GM21447 (cell line): Measurements from ENCODE around the gene CERS6.
"Not testable (repeated sequence)": the region's sequence is repeated elsewhere in the genome, so short reads cannot be mapped to it uniquely, and the experiment has no call there.

Experiments used
- ATAC-seq: cut with Tn5 transposase; IDR thresholded peaks from one replicate; pipeline ENCODE4 v1.9.1; 2021; ENCODE audit not compliant: unreplicated experiment

The CERS6 gene

DNA sequence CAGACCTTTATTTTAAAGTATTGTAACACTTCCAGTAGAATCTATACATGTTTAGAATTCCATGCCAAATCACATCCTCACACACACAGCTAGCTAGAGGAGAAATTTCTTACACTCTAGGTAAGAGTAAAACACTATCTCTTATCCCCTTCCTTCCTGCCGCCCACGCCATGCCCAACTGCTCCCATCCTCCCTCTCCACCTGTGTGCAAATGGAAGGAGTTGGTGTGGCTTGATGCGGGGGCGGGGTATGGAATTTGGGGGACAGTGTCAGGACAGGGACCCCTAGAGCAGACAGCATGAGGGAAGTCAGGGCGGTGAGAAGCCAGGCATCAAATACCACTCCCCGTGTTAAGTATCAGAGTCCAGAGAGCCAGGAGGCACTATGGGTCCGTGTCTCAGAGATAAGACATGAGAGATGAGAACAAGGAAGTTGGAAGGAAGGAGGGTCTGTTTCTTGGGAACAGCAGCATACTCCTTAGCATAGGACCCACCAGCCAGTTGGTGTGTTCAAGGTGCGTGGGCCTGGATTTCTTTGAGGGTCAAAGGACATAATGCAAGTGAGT, 297.8 kb downstream of the CERS6 start:
- ATAC-seq: no peak

DNA sequence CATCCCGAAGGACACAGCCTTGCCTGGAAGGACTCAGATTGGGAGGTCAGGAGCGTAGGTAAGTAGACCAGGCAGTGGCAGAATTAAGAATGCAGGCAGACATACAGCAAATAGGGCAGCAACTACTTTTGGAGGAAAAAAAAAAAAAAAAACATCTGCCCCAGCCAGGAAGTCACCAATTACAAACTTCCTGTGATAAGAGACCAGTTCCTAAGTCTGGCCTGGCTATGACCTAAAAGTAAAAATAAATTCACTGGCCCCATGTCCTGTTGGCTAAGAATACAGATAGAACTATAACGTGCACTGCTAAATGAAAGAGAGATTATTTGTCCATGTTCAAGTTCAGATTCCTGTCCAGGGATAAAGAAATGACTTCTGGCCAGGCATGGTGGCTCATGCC, 301.2 kb downstream of the CERS6 start:
- no peak for ATAC-seq

DNA sequence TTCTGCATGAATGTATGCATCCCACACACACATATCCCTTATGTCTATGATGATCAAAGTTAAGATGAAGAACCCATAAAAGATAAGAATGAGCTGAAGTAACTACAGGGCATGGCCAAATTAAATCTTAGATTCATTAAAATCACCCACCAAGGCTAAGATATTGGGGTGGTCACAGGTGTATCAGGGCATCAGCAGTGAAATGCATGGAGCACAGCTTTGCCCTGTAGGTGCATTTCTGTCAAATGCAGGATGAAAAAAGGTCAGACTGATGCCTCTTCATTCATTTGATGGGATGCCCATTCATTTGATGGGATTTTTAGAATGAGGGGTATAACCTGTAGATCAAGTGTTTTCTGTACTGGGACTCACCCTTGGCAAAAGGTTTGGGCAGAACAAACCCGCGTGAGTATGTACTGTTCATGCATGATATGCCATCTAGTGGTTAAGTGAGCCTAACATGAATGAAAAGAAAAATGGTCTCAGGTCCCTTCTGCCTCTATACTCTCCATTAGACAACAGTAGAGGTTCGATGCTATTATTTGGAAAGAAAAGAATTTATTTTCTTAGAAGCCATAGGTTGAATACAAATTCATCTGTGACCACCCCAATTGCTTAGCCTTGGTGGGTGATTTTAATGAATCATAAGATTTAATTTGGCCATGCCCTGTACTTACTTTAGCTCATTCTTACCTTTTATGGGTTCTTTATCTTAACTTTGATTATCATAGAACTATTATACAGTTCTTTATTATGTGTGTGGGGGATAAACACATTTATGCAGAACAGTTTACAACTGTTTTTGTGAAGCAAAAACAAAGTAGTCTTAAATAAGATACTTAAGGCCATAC, 303.1 kb downstream of the CERS6 start:
- peak; percentile 80 for ATAC-seq

DNA sequence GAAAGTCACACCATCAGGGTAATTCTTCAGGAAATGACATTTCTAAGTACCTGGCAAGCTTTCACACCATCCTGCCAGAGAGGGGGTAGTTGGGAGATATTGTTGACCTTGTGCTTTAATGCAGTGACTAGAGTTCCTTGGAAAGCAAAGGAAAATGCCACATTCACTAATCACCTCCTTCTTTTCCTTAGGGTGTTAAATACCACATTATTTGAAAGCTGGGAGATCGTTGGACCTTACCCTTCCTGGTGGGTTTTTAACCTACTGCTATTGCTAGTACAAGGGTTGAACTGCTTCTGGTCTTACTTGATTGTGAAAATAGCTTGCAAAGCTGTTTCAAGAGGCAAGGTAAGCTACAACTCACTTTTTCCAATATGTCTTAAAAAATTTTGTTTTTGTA, 309.3 kb downstream of the CERS6 start:
- ATAC-seq: no peak

DNA sequence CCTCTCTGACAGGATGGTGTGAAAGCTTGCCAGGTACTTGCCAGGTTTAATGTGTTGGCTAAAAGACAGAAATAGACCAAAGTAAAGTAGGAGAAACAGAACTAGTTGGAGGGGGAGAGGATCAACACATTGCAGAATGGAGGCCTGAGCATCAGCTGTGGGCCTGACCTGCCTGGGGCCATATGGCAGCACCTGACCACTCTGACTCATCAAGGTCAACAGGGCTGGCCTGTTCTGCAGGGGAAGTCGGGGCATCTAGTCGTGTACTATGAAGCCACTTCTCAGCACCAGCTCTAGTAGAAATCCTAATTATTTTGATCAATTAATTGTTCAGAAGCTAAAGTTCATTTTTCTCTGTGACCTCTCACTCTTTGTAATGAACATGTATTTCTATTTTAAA, 310.5 kb downstream of the CERS6 start:
- no peak for ATAC-seq

DNA sequence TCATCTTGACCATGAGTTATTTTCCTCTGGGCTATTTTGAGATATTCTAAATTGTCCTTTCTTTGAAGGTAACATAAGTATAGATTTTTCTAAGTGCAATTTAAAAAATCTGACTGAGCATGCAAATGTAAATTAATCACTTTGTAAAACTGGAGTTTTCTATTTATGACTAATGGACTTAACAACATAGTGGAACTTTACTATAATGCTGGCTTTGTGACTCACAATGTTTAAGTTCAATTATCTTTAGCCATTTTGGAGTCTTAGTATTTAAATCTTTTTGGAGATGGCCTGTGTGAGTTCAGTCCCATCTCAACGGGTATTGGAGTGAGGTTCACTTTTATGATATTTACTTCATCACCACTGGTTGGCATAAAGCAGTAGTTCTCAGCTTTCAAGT, 311.2 kb downstream of the CERS6 start:
- no peak for ATAC-seq

DNA sequence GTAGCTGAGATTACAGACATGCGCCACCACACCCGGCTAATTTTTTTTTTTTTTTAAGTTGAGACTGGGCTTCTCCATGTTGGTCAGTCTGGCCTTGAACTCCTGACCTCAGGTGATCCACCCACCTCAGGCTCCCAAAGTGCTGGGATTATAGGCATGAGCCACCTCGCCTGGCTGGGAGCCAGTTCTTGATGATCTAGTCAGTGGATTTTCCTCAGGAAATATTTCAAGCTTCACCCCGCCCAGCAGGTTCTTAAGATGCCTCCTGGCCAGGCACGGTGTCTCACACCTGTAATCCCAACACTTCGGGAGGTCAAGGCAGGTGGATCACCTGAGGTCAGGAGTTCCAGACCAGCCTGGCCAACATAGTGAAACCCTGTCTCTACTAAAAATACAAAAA, 312.3 kb downstream of the CERS6 start:
- not testable (repeated sequence) for ATAC-seq

DNA sequence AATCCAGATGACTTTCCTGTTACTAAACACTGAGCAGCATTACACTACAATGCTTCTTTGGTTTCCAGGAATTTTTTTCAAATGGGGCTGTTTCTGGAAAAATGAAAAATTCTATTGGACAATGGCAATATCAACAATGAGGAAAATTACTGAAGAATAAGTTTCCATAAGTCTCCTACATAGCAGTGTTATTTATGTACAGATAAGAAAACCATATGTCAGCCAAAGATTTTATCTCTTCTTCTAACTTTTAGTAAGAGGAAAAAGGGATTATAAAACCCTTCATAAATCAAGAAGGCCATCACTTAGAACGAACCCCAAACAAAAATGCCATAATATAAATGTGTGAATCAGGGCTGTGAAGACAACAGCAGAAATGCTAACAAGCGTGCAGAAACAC, 314.7 kb downstream of the CERS6 start:
- ATAC-seq: no peak

DNA sequence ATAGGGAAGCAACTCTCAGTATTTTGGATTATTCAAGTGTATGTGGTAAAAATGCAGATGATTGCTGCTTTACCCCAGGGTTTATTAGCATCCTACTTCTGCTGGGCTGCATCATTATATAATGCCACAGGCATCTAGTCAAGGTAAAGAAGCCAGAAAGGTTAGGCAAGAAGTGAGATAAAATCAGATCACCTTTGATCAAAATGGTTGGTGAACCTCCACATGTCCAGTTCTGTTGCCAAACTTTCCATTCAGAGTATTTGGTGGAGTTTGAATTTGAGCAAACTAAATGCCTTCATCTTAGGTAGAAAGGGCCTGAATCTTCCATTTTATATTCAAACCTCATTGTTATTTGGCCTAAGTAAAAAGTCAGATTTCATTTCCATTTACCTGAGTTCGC, 316.6 kb downstream of the CERS6 start:
- no peak for ATAC-seq

DNA sequence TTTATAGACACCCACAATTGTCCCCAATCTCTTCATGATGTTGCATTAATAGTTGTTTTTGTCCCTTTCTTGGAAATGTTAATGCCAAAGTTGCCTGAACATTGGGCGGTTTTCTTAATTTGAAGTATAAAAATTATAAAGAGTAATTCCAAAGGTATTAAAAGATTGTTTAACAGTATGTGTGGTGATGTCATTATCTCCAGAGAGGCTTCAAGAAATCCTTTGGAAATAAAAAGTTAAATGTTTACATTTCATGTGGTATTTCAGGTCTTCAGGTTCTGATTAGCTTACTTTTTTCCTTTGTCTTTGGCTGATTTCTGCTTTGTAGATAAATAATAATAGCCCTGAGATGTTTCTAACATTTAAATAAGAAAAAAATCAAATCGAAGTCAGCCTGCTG, 317.1 kb downstream of the CERS6 start:
- ATAC-seq: no peak

DNA sequence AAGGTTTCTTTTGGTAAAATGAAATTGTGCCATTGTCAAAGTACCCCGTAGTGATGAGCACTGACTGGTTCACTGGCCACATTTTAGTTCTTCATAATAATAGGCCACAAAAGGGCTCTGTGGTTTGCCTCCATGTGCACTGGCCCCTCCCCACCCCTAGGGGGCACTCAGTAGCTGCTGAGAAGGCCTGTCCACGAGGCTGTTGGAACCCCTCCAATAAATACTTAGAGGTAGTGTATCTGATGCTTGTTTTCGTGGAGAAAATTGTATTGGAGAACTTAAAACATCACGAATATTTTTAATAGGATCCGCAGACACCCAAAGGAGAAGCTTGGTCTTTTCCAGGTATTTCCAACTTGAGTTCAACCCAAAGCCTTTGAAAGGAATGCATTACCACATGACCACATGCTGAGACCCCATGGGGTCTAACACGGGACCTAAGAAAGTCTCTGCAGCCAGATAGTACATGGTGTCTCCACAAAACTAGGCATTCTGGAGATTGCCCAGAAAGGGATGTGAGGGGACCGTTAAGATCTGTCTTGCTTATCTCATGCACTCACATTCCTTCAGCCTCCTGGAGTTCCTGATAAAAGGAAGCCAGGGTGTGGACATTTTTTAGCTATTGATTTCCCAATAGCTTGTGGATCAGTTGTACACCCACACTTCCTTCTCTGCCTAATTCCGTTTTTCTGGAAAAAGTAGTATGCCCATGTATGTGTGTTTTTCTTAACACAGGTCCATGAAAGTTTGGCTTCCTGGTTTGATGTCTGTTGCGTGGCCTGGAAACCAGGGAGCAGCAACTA, 317.8 kb downstream of the CERS6 start:
- peak; percentile 59 for ATAC-seq

DNA sequence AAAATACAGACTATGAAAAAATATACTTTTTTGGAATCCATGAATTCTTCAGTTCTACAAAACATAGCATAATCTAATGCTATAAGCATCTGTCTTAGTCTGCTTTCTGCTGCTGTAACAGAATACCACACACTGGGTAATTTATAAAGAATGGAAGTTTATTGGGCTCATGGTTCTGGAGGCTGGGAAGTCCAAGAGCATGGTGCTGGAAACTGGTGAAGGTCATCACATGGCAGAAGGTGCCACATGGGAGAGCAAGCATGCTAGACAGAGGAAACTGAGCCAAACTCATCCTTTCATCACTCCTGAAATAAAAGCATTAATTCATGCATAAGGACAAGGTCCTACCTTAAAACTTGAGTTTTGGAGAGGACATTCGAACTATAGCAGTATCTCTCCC, 319.8 kb downstream of the CERS6 start:
- no peak for ATAC-seq

DNA sequence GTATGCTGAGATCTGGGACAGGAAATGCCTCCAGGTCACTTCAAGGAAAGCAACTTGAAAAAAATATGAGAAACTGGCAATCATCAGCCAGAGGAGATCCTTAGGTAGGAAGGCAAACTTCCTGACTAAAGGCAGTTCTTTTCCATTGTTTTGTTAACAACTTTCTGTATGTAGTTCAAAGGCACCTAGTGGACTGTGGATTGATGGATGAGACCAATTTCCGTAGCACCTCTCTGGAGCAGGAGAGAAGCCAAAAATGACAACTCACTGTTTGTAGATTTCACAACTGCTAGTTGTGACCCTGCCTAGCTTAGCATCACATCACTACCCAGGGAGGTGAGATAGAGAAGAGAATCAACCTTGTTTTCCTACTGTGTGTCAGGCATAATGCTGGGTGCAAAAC, 324.6 kb downstream of the CERS6 start:
- ATAC-seq: no peak

DNA sequence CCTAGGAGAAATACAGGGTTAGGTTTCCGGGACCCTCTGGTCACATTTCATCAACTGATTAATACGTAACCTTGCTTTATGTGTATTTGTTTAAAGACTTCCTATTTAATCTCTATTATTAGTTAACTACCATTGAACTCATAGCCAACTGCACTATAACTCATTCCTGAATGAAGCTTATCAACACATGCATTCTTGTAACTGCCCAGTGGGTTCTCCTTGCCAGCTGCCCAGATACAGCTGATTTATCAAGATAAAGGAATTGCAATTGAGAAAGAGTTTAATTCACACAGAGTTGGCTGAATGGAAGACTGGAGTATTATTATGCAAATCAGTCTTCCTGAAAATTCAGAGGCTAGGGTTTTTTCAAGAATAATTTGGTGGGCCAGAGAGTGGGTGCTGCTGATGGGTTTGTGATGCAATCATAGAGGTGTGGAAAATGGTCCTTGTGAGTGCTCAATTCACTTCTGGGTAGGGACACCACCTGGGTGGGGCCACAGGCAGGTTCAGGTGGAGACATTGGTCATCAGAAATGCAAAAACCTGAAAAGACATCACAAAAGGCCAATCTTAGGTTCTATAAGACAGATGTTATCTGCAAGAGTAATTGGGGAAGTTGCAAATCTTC, 325.2 kb downstream of the CERS6 start:
- no peak for ATAC-seq

DNA sequence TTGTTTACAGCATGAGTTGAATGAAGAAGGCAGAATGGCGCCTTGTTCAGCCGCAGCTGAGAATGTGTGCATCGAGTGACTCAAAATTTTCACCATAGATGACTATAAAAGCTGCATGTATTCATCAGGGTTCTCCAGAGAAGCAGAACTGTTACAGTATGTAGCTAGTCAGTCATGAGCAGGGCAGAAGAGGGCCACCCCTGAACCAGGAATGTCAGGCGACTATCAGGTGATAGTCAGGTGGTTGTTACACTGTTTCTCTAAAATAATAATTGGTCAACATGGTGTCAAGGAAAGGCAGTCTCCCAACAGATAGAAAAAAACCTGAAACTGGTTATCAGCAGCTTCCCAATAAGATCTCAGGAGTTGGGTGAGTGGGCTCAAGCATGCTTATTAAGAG, 326.2 kb downstream of the CERS6 start:
- no peak for ATAC-seq

DNA sequence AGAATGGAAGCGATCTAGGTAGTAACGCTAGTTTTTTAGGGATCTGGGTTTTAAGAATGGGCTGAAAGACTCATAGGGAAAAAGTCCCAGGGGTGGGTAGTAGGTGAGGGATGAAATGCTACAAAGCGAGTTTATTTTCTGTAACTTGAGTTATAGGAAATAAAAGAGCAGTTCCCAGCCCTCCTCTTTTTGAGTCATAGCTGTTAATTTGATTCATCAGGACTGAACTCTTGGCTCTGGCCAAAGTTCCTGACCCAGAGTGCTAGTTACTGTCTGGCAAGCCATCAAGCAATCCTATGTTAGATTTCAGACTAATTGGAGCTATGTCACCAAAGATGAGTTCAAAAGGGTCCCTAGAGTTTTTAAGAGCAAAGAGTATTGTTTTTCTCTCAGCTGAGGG, 328.9 kb downstream of the CERS6 start:
- ATAC-seq: no peak

DNA sequence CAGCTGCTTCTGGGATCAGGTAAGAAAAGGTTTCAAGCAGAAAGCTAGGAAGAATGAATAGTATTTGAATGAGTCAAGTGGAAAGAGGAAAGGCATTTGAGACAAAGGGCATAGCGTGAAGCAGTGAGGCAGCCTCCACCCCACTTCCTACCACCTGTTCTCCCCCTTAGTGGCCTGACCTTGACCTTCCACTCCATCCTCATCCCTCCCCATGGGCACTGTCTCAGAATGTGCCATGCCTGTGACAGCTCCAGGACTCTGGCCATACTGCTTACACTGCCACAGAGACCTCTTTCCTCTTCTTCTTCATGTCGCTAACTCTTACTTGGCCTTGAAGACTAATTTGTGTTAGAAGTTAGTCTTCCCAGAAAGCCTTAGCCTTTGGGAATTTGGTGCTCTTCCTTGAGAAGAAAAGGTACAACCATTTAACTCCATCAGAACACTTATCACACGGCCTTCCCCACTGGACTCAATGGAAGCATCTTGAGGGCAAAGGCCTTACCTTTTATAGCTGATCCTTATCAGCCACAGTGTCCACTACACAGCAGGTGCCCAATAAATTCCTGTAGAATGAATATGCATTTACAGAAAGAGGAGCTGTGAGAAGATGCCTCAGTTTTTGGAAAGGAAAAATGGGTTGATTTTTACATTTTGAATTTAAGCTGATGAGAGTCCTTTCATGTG, 331.2 kb downstream of the CERS6 start:
- no peak for ATAC-seq

DNA sequence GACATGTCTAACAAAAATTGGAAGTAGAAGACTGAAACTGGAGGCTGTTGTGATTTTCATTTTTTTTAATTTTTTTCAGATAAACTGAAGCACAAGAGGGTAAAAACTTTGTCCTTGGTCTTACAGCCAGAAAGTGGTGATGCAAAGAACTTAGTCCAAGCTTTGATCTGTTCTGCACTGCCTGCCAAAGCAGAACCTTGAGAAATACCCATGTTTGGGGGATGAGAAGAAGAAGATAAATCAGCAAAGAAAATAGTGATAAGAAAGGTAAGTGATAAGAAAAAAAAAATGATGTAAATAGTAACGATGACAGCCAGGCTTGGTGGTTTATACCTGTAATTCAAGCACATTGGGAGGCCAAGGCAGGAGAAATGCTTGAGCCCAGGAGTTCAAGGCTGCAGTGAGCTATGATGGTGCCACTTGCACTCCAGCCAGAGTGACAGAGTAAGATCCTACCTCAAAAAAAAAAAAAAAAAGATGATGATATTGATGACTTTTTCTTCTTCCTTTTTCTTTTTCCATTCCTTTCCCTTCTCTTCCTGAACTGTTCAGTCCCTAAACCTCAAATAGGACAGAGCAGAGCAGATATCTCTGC, 331.8 kb downstream of the CERS6 start:
- no peak for ATAC-seq

DNA sequence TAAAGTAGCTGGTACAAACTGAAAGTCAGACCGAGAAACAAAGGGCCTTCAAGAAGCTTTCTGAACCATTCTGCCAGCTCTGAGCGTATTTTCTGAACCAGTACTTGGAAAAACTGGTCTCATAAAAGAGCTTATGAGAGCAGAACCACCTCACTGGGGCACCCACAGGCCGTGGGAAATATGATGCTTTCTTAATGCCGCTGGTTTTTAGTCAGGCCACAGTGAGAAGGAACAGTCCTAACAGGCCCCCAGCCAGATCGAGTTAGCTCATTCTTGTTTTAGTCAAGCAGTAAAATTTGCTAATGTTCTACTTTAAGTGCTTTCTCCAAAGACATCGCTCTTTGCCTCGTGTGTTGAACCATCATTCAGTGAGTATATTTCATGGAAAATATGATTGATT, 333.7 kb downstream of the CERS6 start:
- ATAC-seq: no peak

DNA sequence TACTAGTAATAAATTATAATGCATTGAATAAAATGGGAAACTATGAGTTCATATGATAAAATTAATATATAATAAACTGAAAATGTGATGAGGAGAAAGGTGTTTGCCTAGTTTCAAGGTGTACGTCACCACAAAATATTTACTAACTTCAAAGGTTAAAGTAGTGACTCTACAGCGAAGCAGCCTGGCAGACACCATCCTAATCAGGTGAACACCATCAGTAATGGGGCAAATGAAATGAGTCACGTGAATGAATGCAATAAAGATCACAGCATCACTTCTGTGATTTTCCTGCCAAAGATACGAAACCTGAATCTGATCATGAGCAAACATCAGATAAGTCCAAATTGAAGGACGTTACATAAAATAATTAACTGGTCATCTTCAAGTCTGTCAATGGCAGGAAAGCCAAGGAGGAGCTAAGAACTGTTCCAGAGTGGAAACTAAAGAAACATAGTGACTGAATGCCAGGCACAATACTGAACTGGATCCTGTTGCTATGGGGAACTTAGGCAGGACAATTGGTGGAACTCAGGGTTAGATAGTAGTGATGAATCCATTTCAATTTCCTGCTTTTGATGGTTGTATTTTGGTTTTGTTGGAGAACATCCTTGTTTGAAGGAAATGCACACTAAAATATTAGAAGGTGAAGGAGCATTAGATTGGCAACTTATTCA, 334.3 kb downstream of the CERS6 start:
- ATAC-seq: no peak
